OCI-LY7 (cell line): ENCODE results near the gene MAML3. TPM values are rescaled to one million over a fixed set of nuclear protein-coding genes. Genes with fewer than 3 reads are reported as not detected.

Source experiments
- BruUV-seq: library from RNA; stranded (reverse); fragments of 400-500 nt; replicated peaks from 2 replicates; lab custom pipeline; 2021; lab: Mats Ljungman, UMichigan
- CTCF ChIA-PET: fragments of 300-600 bp; sonication (Branson Sonifier 250); formaldehyde crosslinking; loops from one replicate; lab custom pipeline; 2022; ENCODE audit warnings: antibody characterized with exemption; ENCODE audit not compliant: unreplicated experiment; lab: Charles Lee
- POLR2A ChIA-PET: fragments of 300-600 bp; sonication (Branson Sonifier 250); formaldehyde crosslinking; loops from one replicate; lab custom pipeline; 2022; ENCODE audit warnings: antibody characterized with exemption; lab: Charles Lee
- DNase-seq: peaks from one replicate; pipeline ENCODE4 v3.0.0-alpha.2; 2015; ENCODE audit warnings: low spot score
- H2AFZ ChIP-seq: fragments of 200-600 bp; sonication (generic), shearing (Covaris generic); 2 replicates; pipeline ENCODE4 v1.6.1; 2014; ENCODE audit warnings: mild to moderate bottlenecking, antibody characterized with exemption, low read length, moderate library complexity
- H3K27ac ChIP-seq: fragments of 200-600 bp; sonication (generic); 2 replicates; pipeline ENCODE4 v1.5.1; 2014; ENCODE audit warnings: mixed run types, low read depth, mild to moderate bottlenecking, moderate library complexity, low read length, inconsistent platforms; ENCODE audit not compliant: poor library complexity, severe bottlenecking
- H3K36me3 ChIP-seq: fragments of 200-600 bp; sonication (generic); 2 replicates; pipeline ENCODE4 v1.6.1; 2014; ENCODE audit warnings: mild to moderate bottlenecking, antibody characterized with exemption, low read length, moderate library complexity, mixed read lengths; ENCODE audit not compliant: insufficient read depth
- H3K4me1 ChIP-seq: fragments of 200-600 bp; sonication (generic); 2 replicates; pipeline ENCODE4 v1.5.1; 2014; ENCODE audit warnings: mild to moderate bottlenecking, low read length; ENCODE audit not compliant: insufficient read depth, poor library complexity, severe bottlenecking
- H3K4me2 ChIP-seq: fragments of 200-600 bp; sonication (generic); 2 replicates; pipeline ENCODE4 v1.6.1; 2014; ENCODE audit warnings: mild to moderate bottlenecking, low read length
- H3K4me3 ChIP-seq: fragments of 200-600 bp; sonication (generic); 2 replicates; pipeline ENCODE4 v1.5.1; 2014; ENCODE audit warnings: mild to moderate bottlenecking, low read depth, low read length; ENCODE audit not compliant: poor library complexity, severe bottlenecking
- H3K79me2 ChIP-seq: fragments of 200-600 bp; sonication (generic); 2 replicates; pipeline ENCODE4 v1.6.1; 2016; ENCODE audit warnings: low read depth, mild to moderate bottlenecking, low read length, moderate library complexity, mixed read lengths; ENCODE audit not compliant: insufficient read depth
- H3K9me2 ChIP-seq: fragments of 200-600 bp; sonication (generic); 2 replicates; pipeline ENCODE4 v1.6.1; 2016; ENCODE audit warnings: mild to moderate bottlenecking, low read length, mixed read lengths; ENCODE audit not compliant: insufficient read depth
- H3K9me3 ChIP-seq: fragments of 200-600 bp; sonication (generic); 2 replicates; pipeline ENCODE4 v1.6.1; 2014; ENCODE audit warnings: mild to moderate bottlenecking, mixed run types, low read length, mixed read lengths
- H4K20me1 ChIP-seq: fragments of 200-600 bp; sonication (generic); 2 replicates; pipeline ENCODE4 v1.6.1; 2014; ENCODE audit warnings: mild to moderate bottlenecking, antibody characterized with exemption, low read length, moderate library complexity, mixed read lengths; ENCODE audit not compliant: insufficient read depth
- CTCF ChIP-seq: fragments of 200-600 bp; sonication (generic); conservative IDR thresholded peaks from 2 replicates; pipeline ENCODE4 v1.5.1; 2014; ENCODE audit warnings: mild to moderate bottlenecking, antibody characterized with exemption, low read length, moderate library complexity, mixed read lengths
- EZH2phosphoT487 ChIP-seq: fragments of 200-600 bp; sonication (generic); IDR thresholded peaks from 2 replicates; pipeline ENCODE4 v1.6.1; 2018; ENCODE audit warnings: low read depth, borderline replicate concordance, mild to moderate bottlenecking, mixed run types, antibody characterized with exemption, low read length, moderate library complexity, mixed read lengths
- intact Hi-C: fragments of 100-400 bp; cut with micrococcal nuclease; formaldehyde crosslinking; loops from one replicate; pipeline ENCODE4 v1.10.0; 2022; ENCODE audit not compliant: unreplicated experiment
- total RNA-seq, 2 experiments: library from RNA; depleted of rRNA in 1 of 2; stranded (reverse); fragments of >200 nt in 1 of 2; shearing (Covaris generic) in 1 of 2; gene quantifications; 2 replicates each; pipeline ENCODE4 v1.2.3, GENCODE V29; 2014 to 2022

Gene MAML3
- total RNA-seq, 2 experiments from 2014 or later, result 0.80 to 1.2 TPM

- no peak overlapping the region for H3K27ac ChIP-seq
- H2AFZ ChIP-seq, result no peak overlapping the region
- BruUV-seq, result no TSS peak
- no peaks in the 10 kb centered on the region; the same call in 1 of the 2 replicates for H4K20me1 ChIP-seq
- H3K79me2 ChIP-seq, result no peaks in the 10 kb centered on the region
- intact Hi-C loops, result no loop called here
- H3K36me3 ChIP-seq, result no peaks in the 10 kb centered on the region
- no peaks in the 10 kb centered on the region for H3K4me1 ChIP-seq
- no peak overlapping the region for H3K4me2 ChIP-seq
- ChIA-PET POLR2A (interaction anchor here (0.6 kb wide), 1 partner anchor 1008 kb away, joined by 3 read pairs; no protein-coding TSS in a partner anchor), CTCF (no interaction called here)
- no peaks in the 10 kb centered on the region for H3K9me3 ChIP-seq
- H3K9me2 ChIP-seq, result no peaks in the 10 kb centered on the region
- no peak for TF ChIP-seq EZH2phosphoT487
- TF ChIP-seq CTCF, result no peak
- no peak overlapping the region for H3K4me3 ChIP-seq
- no peak for DNase-seq
These were observed 280.7 kb downstream of the MAML3 start for GRCh38 chr4:139873111-139873860.

GRCh38 chr4:139872274-139872673 lies 281.7 kb downstream of the MAML3 start:
- CTCF ChIA-PET, result no interaction called here
- H3K4me2 ChIP-seq, result no peak overlapping the region

More at GRCh38 chr4:139872274-139872673, 281.7 kb downstream of the MAML3 start:
- Histone ChIP-seq H3K79me2 (no peaks in the 10 kb centered on the region), H2AFZ (no peak overlapping the region), H3K9me2 (no peaks in the 10 kb centered on the region), H3K4me1 (no peaks in the 10 kb centered on the region), H4K20me1 (no peaks in the 10 kb centered on the region; the same call in 1 of the 2 replicates), H3K9me3 (no peaks in the 10 kb centered on the region), H3K4me3 (no peak overlapping the region), H3K27ac (no peak overlapping the region), H3K36me3 (no peaks in the 10 kb centered on the region)
- intact Hi-C loops, result no loop called here
- POLR2A ChIA-PET, result no interaction called here
- DNase-seq, result no peak
- TF ChIP-seq CTCF (no peak), EZH2phosphoT487 (no peak)
- BruUV-seq, result no TSS peak
